BE2C (cell line): ENCODE data around the gene TLE4.
"Not testable (repeated sequence)": the region's sequence is repeated elsewhere in the genome, so short reads cannot be mapped to it uniquely, and the experiment has no call there.

Experiments used
- DNase-seq: peaks from one replicate; pipeline ENCODE4 v3.0.0-alpha.2; 2020
- H3K27me3 ChIP-seq: fragments of 250-450 bp; sonication (Bioruptor Pico); 2 replicates; pipeline ENCODE4 v1.5.1; 2020; ENCODE audit warnings: mild to moderate bottlenecking
- H3K36me3 ChIP-seq: fragments of 250-450 bp; sonication (Bioruptor Pico); 2 replicates; pipeline ENCODE4 v1.5.1; 2020; ENCODE audit warnings: mild to moderate bottlenecking
- H3K4me1 ChIP-seq: fragments of 250-450 bp; sonication (Bioruptor Pico); 2 replicates; pipeline ENCODE4 v1.5.1; 2020
- H3K4me3 ChIP-seq: 2 replicates; pipeline ENCODE4 v1.5.1; 2011; ENCODE audit warnings: low read depth, low read length
- H3K9me3 ChIP-seq: fragments of 250-450 bp; sonication (Bioruptor Pico); 2 replicates; pipeline ENCODE4 v1.5.1; 2020
- TF ChIP-seq, protein P1 (sequence below): IDR thresholded peaks from 2 replicates; pipeline ENCODE4 v1.5.1; 2012; ENCODE audit warnings: mild to moderate bottlenecking, low read depth, low read length

Gene TLE4

GRCh38 chr9:79652598-79652997 is 80.8 kb downstream of the TLE4 start:
- Histone ChIP-seq H3K4me3 (no peak overlapping the region), H3K27me3 (no peaks in the 10 kb centered on the region), H3K36me3 (peaks cover 30% of the 10 kb centered on the region), H3K9me3 (no peaks in the 10 kb centered on the region), H3K4me1 (peaks cover 34% of the 10 kb centered on the region)
- no peak for DNase-seq
- TF ChIP-seq, protein P1, sequence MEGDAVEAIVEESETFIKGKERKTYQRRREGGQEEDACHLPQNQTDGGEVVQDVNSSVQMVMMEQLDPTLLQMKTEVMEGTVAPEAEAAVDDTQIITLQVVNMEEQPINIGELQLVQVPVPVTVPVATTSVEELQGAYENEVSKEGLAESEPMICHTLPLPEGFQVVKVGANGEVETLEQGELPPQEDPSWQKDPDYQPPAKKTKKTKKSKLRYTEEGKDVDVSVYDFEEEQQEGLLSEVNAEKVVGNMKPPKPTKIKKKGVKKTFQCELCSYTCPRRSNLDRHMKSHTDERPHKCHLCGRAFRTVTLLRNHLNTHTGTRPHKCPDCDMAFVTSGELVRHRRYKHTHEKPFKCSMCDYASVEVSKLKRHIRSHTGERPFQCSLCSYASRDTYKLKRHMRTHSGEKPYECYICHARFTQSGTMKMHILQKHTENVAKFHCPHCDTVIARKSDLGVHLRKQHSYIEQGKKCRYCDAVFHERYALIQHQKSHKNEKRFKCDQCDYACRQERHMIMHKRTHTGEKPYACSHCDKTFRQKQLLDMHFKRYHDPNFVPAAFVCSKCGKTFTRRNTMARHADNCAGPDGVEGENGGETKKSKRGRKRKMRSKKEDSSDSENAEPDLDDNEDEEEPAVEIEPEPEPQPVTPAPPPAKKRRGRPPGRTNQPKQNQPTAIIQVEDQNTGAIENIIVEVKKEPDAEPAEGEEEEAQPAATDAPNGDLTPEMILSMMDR: no peak

GRCh38 chr9:79654591-79655382 is 83.0 kb downstream of the TLE4 start:
- H3K9me3 ChIP-seq, H3K27me3 ChIP-seq, DNase-seq, H3K4me3 ChIP-seq: not testable (repeated sequence)
- Histone ChIP-seq H3K36me3 (peaks cover 31% of the 10 kb centered on the region), H3K4me1 (peaks cover 34% of the 10 kb centered on the region)

DNA sequence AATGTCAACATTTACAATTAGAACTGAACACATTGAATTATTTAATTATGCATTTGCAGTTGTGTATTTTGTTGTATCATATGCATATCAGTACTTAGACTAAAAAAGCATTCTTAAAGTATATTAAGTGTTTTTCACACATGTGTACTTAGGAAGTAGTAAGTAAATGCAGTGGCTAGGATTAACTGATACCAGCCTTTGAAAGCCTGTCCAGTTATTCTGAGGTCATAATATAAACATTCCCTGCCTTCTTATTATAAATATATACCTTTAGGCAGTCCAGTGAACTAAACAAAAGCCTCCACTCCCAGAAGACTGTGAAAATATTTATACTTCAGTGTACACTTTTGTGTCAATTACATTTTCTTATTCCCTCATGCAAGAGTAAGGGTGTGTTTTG is 83.8 kb downstream of the TLE4 start:
- peaks cover 41% of the 10 kb centered on the region for H3K4me1 ChIP-seq
- TF ChIP-seq, protein P1: no peak
- no peak for DNase-seq
- H3K4me3 ChIP-seq: no peak overlapping the region
- peaks cover 31% of the 10 kb centered on the region for H3K36me3 ChIP-seq
- H3K9me3 ChIP-seq: no peaks in the 10 kb centered on the region
- no peaks in the 10 kb centered on the region for H3K27me3 ChIP-seq

DNA sequence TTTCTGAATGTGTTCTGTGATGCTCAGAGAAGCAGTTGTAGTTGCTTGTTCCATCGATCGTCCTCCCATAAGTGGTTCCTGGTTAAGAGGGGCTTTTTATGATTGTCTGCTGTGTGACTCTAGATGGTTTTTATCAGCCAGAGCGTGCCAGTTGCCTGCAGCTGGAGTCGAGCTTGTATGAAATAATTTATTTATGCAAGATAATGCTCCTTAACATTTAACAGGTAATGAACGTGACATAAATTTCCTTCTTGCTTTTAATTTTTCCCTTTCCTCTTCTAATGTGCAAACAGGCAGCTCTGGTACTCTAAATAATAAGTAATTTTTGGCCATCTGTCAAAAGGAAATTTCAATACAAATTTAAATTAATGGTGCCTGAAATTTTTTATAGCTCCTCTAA is 84.4 kb downstream of the TLE4 start:
- peaks cover 30% of the 10 kb centered on the region for H3K36me3 ChIP-seq
- peaks cover 44% of the 10 kb centered on the region for H3K4me1 ChIP-seq
- TF ChIP-seq, protein P1: no peak
- peak; percentile 51 for DNase-seq
- no peaks in the 10 kb centered on the region for H3K9me3 ChIP-seq
- no peaks in the 10 kb centered on the region for H3K27me3 ChIP-seq
- H3K4me3 ChIP-seq: no peak overlapping the region

DNA sequence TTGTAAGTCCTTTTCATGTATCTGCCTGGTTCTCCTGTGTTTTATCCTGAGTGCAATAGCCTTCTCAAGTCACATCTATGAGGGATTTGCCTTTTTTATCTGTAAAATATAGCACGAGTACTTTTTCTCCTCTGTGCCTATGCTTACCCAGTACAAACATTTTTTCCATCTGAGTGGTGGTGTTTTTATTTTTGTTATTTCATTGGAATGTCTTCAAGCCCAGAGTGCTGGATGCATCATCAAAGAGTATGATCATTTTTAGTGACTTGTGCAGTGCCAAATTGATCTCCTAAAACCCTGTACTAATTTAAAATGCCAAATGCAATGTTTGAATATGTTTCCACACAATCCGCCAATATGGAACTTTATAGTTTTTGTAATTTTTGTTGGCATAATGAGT is 86.1 kb downstream of the TLE4 start:
- TF ChIP-seq, protein P1: no peak
- H3K4me1 ChIP-seq: peaks cover 44% of the 10 kb centered on the region
- no peak overlapping the region for H3K4me3 ChIP-seq
- no peaks in the 10 kb centered on the region for H3K27me3 ChIP-seq
- H3K9me3 ChIP-seq: no peaks in the 10 kb centered on the region
- peaks cover 20% of the 10 kb centered on the region for H3K36me3 ChIP-seq
- no peak for DNase-seq

DNA sequence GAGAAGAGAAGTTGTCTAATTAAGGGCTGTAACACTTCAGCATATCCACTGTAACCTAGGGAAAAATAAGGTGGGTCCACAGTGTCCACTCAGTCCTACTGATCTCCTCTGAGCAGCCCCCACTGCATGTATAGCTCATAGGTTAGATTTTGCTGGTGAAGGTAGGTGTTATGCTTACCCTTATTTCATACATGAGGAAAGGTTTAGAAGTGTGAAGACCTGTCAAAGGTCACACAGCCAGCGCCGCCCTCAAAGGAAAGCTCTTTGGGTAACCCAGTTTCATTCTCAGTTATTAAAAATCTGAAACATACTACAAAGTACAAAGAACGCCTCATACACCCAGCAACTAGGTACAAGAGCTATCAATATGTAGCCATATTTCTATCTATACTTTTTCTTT is 87.2 kb downstream of the TLE4 start:
- H3K9me3 ChIP-seq: no peaks in the 10 kb centered on the region
- peaks cover 40% of the 10 kb centered on the region for H3K4me1 ChIP-seq
- TF ChIP-seq, protein P1: no peak
- H3K4me3 ChIP-seq: no peak overlapping the region
- DNase-seq: no peak
- H3K36me3 ChIP-seq: peaks cover 12% of the 10 kb centered on the region
- H3K27me3 ChIP-seq: no peaks in the 10 kb centered on the region

DNA sequence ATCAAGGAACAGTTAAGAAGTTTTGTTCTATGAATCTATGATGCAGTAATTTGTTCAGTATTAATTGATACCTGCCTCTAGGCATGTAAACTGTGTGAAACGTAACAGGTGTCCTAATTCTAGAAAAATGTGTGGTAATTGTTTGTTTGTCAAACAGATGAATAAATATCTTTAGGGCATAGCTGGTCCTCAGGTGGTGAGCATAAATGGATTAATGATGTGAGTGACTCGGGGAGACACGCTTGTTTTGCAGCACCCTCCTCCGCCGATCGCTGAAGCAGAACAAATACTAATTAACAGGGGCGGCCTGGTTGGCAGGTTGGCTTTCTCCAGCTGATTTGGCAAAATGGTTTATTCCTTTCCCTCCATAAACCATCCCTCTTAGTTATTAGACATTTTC is 88.8 kb downstream of the TLE4 start:
- Histone ChIP-seq H3K36me3 (peaks cover 10% of the 10 kb centered on the region), H3K9me3 (no peaks in the 10 kb centered on the region), H3K27me3 (no peaks in the 10 kb centered on the region), H3K4me1 (peaks cover 44% of the 10 kb centered on the region), H3K4me3 (no peak overlapping the region; the same call in 1 of the 2 replicates)
- TF ChIP-seq, protein P1: no peak
- peak; percentile 67 for DNase-seq
